Epithelial cell of prostate (primary cell): ENCODE data around the gene PLA2R1.

Source experiments
- DNase-seq: peaks from one replicate; pipeline ENCODE4 v3.0.0-alpha.2; 2011; ENCODE audit warnings: low read depth, low spot score
- H3K27ac ChIP-seq: fragments of 450-650 bp; 2 replicates; pipeline ENCODE4 v1.5.1; 2017; ENCODE audit warnings: mild to moderate bottlenecking

PLA2R1 gene

DNA sequence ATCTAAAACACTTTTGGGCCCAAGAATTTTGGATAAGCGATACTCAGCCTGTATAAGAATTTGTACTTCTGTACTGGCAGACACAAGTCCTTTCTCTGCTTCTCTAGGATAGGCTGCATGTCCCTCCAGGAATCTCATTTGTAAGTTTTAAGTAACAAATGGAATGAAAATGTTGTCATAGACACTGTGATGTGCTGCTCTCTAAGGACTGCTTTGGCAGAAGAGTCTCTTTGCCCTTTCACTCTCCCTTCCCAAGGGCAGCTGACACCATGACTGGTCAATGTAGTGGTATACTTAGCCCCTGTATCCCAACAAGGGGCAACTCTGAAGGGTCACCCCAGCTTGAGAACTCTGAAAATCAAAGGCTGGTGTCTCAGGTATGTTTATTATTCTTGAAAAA lies 27.3 kb downstream of the PLA2R1 start:
- DNase-seq = no peak
- no peak overlapping the region for H3K27ac ChIP-seq

DNA sequence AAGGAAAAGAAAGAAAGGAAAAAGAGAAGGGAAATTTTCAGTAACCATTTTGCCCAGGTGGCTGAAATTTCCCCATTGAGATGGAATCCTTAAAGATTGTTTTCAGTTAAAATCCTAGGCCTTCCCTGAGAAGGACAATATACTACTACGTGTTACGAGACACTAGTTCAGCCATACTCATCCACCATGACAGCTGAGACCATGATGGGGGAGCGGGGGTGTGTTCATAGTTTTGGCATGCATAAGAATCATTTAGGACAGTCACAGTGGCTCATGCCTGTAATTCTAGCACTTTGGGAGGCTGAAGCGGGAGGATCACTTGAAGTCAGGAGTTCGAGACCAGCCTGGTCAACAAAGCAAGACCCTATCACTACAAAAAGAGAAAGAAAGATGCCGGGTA lies 28.0 kb downstream of the PLA2R1 start:
- no peak for DNase-seq
- no peak overlapping the region for H3K27ac ChIP-seq

DNA sequence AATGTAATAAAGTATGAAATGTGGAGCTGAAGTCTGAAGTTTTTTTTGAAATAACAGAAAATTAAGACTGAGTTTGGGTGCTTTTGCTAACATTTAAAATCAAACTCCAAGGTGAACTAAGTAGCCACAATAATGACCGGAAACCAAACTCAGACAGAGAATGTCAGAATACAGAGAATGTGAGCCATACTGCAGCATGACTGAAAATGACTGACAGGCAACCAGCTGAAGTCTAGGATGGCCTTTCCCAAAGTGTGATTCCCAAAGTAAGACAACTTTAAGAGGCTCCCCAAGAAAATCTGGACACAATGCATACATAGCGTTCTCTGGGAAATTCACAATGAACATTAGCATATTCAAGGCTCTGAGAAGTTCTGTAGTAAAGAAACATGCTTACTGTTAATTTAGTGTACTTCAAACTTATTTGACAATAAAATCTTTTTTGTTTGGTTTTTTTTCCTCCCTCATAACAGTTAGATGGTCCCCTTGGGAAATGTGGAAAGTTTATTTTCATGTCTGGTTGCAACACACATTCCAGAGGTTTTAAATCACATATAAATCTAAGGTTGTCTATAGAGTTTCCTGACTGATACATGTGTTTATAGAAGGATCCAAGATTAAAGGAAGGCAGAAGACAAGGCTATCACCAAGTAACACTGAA lies 28.6 kb downstream of the PLA2R1 start:
- no peak for DNase-seq
- H3K27ac ChIP-seq = no peak overlapping the region

DNA sequence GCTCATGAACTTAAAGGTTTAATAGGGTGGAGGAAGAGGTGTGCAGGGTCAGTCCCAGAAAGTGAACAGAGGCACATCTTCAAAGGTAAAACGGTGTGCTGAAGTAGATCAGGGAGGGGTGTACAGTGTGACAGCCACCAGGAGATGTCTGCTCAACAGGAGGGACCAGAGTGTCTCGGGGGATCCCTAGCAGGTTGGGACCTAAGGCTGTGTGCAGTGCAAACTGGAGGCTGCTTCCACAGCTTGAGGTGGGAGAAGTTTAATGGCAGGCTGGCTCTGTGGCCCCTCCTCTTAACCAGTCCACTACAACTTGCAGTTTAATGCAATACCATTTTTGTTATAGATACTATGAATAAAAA lies 33.2 kb downstream of the PLA2R1 start:
- DNase-seq = no peak
- H3K27ac ChIP-seq = no peak overlapping the region

DNA sequence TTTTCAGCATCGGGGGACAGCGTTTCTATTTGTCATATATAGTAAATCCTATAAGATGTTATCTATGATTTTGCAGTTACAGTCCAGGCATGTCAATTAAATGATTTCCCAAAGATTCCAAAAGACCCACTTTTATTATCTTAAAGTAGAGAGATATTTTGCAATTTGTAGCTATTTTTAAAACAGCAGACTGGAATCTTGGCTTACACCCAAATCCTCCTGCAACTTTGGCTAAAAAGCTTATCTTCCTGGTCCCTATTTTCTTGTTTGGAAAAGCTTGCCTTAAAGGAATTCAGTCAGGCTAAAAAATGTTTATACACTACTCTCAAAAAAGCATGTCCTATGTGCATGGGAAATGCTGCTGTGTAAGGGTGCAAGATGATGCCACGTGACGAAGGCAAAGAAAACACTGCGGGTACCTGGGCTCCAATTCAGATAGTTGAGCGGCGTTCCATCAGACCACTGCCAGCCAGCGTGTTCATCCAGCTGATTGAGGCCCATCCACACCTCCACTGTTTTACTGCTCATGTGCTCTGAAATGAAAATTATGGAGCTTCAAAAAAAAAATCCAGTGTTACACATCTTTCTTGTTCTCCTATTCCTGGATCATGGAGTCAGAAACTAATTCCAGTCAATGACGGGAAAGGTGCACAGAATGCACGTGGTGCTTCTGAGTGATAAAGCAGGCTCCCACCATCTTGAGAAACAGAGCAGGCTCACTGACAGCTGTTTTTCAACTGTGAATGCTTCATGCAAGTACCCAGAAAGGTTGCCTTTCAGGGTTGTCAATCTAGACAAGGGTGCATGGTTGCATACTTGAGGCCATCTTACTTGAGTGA lies 33.8 kb downstream of the PLA2R1 start:
- no peak overlapping the region for H3K27ac ChIP-seq
- no peak for DNase-seq

DNA sequence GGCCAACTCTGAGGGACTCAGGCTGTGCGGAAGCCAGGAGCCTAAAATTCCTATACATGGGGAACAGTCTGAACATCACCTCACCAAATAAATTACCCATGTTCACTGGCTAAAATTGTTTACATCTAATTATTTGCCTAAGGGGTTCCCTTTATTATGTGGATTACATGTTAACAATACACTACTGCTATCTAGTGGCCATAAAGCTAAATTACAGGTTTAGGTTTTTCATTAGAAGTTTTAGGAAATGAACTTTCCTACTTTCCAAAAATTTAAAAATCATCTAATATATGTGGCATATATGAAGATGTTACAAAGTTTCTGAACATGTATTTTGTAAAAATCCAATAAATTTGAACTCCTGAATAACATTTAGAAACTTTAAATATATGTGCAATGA lies 40.3 kb downstream of the PLA2R1 start:
- DNase-seq = no peak
- H3K27ac ChIP-seq = no peak overlapping the region

DNA sequence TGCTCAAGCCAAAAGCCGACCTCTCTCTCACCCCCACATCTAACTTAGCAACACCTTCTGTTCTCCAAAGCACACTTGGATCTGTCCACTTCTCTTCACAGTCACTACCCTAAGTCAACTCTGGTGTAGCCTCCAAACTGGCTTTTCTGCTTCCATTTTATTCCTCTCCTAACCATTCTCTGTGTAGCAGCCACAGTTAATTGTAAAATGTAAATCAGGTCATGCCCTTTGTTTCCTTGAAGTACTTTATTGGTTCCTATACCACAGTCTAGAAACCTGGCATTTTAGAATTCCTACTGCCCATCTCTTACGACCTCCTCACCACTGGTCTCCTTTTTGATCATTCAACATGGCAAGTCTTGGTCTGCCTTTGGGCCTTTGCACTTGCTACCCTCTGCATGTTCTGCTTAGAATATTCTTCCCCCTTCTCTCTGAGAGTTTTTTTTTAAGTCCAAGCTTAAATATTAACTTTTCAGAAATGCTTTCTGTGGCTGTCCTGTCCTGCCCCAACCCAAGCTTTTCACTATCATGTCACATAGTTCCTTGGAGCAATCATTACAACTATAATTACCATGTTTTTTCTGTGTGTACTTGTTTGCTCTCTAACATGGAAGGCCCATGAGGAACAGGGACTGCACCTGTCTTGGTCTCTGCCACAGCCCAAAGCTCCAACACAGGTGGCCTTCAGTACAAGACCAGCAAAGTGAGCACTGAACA lies 42.9 kb downstream of the PLA2R1 start:
- no peak overlapping the region for H3K27ac ChIP-seq
- no peak for DNase-seq

DNA sequence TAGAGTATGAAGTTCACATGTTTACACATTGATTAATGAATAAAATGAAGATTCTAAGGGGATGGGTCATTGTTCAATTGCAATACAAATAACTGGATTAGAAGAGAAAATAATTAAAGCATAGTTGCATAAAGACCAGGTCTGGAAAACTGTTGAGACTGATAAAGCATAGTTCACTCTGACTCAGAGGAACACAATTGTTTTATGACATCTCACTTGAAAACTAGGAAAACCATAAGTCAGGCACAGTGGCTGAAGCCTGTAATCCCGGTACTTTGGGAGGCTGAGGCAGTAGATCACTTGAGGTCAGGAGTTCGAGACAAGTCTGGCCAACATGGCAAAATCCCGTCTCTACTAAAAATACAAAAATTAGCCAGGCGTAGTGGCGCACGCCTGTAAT lies 46.7 kb downstream of the PLA2R1 start:
- DNase-seq = no peak
- H3K27ac ChIP-seq = no peak overlapping the region

DNA sequence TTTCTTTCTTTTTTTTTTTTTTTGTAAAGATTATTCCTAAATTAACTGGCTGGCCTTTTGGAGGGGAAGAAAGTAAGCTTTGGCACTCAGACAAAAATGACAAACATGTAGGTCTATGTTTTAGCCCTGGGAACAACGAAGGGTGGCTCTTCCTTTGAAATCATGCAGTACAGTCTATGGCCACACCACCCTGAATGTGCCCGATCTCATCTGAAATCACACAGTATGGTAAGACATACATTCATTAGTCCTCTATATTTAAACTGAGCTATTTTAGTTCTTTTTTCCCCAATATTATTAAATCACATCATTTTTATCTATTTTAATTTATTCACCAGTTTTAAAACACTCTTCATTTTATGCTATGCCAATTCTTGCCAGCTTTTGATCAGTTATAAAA lies 48.2 kb downstream of the PLA2R1 start:
- DNase-seq = no peak
- H3K27ac ChIP-seq = no peak overlapping the region

DNA sequence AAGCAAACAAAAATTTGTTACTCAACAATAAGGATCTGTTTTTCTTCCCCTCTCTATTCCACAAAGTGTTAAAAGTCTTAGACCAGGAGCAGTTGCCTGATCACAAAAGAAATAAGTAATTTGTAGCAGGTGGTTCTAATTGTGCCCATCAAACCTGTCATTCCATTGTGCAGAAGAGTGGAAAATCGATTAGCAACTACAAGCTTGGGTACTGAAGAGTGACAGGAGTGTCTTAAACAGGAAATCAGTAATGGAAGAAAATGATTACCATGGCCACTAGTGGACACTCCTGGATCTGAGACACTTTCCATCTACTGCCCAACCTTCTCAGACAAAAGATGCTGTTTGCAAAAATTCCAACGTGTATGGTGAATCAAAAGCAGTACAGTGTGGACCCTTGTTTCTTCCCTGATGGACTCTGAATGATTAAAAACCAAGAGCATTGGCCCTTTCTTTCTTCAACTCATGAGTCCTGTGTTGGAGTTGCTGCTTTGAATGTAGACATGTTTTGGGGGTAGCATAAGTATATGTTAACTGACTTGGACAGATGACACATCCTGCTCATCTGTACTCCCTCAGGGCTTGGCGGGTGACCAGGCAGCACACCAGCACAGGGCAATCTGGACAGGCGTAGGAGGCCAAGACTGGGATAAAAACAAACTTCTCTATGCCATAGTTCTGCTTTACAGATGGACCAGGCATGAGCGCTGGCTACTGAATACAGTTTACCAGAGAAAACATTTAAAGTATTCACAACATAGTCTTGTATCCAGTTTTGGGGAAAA lies 51.9 kb downstream of the PLA2R1 start:
- no peak for DNase-seq
- no peak overlapping the region for H3K27ac ChIP-seq

DNA sequence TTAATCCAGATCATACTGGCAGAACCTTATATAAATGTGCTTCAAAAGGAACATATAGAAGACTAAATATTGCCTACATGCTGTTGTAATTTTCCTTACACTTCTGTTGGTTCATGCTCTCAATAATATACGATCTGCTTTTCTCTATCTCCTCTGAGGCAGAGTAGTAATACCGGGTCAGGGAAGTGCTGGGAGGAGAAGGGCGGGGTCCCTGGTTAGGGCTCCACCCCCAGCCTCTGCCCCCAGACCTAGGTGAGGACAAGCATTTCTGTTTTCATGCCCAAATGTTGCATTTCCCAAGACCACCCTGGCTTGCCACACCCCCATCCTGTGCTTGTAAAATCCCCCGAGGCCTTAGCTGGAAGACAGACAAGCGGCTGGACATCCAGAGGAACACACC lies 55.3 kb downstream of the PLA2R1 start:
- no peak overlapping the region for H3K27ac ChIP-seq
- DNase-seq = no peak

DNA sequence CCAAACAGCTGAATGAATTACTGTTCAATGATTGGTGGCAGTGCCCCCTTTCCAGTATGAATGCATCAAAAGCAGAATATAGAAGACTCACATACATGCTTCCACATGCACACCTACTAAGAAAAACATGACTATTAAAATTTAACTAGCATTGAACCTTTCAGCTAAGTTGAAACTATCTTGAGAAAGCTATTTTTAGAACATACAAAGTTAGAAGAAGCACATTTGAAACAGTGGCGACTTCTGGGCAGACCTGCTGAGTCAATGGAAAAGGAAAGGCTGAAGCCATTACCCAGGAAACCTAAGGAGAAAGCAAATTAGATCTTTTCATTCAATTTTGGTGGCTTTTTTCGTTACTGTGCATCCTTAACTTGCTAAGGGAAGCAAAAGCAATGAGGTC lies 55.9 kb downstream of the PLA2R1 start:
- DNase-seq = no peak
- H3K27ac ChIP-seq = no peak overlapping the region

DNA sequence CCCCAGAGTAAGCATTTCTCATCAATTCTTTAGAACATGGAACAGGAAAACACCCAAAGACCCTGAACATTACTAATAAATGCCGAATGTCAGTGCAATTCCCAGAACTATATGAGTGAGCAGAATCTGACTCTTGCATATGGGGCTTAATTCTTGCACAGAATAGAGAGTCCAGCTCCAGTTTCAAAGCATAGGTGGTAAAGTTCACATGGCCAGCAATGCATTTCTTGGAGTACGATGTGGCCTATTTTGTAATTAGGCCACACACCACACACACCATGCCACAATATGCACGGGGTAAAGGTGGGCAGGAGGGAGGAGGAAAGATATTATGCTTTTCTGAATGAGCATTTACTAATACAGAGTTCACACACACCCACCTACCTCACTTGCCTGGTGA lies 56.5 kb downstream of the PLA2R1 start:
- H3K27ac ChIP-seq = no peak overlapping the region
- DNase-seq = no peak

DNA sequence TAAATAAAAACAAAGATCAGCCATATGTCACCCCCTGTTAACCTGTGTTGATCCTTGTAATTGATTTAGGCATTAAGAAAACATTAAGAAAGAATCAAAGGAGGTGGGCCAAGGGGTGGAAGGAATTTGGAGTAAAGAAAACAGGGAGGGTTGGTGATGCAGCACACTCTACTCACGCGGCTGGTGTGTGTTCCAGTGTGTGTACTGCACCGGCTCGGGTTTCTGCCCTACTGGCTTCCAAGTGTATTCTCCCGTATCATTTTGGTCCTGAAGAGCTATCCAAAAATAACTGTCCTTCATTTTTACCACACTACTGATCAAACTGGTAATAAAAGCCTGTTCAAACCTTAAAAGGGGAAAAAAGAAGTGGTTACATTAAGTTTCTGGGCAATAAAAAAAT lies 56.9 kb downstream of the PLA2R1 start:
- no peak for DNase-seq
- H3K27ac ChIP-seq = no peak overlapping the region

DNA sequence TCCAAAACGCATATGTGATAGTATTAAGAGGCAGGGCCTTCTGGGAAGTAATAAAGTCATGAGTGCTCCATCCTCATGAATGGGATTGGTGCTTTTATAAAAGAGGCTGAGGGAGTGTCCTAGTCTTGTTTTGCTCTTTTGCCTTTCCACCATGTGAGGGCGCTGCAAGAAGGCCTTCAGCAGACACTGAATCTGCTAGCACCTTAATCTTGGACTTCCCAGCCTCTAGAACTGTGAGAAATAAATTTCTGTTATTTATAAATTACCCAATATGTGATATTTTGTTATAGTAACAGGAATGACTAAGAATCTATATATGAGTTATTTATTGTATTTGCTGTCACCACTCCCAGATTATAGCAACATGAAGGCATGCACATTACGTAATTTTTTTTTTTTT lies 63.5 kb downstream of the PLA2R1 start:
- no peak for DNase-seq
- H3K27ac ChIP-seq = no peak overlapping the region

DNA sequence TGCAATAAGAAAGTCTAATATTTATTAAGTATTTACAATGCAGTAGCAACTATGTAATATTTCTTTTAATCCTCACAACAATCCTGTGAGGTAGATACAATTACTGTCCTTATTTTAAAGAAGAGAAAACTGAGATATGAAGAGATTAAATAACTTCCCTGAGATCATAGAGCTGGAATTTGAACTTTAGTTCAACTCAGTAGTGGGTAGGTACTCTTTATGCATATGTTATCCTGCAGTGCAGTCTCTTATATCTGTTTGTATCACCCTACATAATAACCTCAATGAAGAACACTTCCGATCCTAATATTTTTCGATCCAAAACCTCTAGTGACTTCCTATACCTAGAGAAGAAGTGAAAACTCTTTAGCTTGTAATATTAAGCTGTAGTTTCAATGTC lies 64.2 kb downstream of the PLA2R1 start:
- H3K27ac ChIP-seq = no peak overlapping the region
- DNase-seq = no peak

DNA sequence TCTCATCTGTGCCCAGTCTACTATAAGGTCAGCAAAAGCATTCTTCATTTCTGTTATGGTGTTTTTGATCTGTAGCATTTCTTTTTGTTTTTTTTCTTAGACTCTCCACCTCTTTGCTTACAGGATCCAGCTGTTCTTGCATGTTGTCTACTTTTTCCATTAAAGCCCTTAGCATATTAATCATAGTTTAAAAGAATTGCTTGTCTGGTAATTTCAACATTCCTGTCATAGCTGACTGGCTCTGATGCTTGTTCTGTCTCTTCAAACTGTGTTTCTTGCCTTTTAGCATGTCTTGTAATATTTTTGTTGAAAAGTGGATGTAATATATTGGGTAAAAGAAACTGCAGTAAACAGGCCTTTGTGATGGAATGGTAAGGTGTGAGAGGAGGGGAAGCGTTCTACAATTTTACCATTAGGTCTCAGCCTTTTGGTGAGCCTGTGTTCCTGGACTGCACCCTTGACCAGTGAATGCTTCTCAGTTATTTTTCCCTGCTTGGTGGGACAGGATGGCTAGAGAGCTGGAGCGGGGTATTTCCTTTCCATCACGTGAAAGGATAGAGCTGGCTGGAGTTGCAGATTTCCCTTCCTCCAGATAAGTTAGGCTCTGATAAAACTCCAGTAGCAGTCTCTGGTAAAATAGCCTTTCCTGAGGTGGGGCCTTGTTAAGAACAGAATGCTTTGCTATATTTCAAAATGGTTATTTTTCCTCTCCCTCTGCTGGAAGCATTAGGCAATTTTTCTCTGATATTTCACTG lies 65.4 kb downstream of the PLA2R1 start:
- no peak for DNase-seq

DNA sequence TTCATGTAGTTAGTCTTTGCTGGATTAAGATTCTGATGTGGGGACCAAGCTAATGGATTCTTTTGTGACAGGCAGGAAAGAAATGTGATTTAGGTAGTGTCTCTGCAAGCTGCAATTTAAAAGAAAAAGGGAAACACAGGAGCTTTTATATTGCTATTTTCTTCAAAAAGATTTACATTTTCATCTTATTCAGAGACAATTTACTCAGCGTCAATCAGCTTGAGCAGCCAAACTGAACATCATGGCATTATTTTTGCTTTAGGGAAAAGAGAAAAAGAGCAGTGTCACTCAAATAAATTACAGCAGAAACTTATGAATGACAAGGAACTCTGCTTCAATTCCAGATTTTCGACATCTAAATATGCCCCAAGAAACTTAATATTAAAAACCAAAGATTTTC lies 67.4 kb downstream of the PLA2R1 start:
- DNase-seq = no peak
- H3K27ac ChIP-seq = no peak overlapping the region

More for the DNA sequence above, 65.4 kb downstream of the PLA2R1 start:
- no peak overlapping the region for H3K27ac ChIP-seq

DNA sequence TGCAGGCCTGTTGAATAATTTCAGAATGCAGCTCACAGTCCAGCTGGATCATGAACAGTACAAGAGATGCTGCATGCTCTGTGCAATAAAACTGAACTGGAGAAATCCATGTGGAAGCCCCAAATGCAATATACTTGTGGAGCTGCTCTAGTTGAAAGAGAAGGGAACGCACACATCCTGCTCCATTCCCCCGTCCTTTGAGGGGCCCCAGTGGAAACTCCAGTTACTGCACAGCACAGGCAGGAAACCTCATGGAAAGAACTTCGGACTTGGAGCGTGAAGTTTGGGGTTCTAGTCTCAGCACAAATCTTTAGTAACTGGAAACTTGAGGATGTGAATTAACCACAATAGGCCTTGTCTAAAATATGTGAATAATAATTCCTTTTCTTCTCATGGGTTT lies 73.2 kb downstream of the PLA2R1 start:
- DNase-seq = no peak
- no peak overlapping the region for H3K27ac ChIP-seq

DNA sequence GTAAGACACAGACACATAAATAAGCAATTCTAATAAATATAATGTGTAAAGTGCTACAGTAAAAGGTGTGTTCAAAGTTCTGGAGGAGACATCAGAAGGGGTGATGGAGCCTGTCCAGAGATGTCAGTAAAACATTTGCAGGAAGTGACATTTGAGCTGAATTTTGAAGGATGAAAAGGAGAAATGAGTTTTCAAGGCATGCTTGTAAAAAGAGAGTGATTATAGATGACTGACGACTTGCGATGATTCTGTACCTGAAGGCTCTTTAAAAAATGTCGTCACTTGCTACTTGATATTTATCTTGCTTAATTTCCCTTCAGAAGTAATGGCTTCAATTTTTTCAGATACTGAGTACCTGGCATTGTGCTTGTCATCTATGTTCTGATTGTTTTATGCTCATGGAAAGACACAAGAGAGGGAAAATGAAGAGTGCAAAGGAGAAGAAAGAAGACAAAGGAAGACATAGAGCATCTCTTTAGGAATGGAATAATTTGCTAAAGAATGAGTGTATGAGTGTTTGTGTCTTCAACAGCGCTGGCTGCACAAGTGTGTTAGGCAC lies 73.9 kb downstream of the PLA2R1 start:
- H3K27ac ChIP-seq = no peak overlapping the region
- DNase-seq = no peak
